Stimulated activated CD8-positive, alpha-beta memory T cell treated with anti-CD3 and anti-CD28 coated beads, Interleukin-7, amount 100 ng/mL, for 4 hours (primary cell): ENCODE measurements around the gene NLRP12.
"Not testable (repeated sequence)": the region's sequence is repeated elsewhere in the genome, so short reads cannot be mapped to it uniquely, and the experiment has no call there.

Experiments used
- DNase-seq, 2 donors: peaks; one replicate each; pipeline ENCODE4 v3.0.0-alpha.2; 2020; ENCODE audit warnings: low read depth in 2 of 2

NLRP12 gene

GRCh38 chr19:53832861-53833260, 8.7 kb upstream of the NLRP12 start:
- DNase-seq: not testable (repeated sequence)

DNA sequence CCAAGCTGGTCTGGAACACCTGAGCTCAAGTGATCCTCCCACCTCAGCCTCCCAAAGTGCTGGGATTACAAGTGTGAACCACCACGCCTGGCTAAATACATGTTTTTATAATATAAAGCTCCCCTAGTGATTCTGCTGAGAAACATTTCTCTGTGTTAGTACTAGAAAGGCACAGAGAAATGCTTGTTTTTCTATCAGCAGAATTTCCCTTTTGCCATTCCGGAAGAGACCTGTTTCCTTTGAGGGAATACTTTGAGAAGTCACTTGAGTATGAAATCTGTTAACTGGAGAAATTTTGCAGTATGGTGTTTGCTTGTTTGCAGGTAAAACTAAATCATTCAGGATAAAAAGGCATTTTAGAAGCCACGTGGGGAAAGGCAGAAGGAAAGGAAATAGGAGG, 4.4 kb upstream of the NLRP12 start:
- DNase-seq: no peak

- DNase-seq: no peak
Observed at GRCh38 chr19:53826876-53827275, 2.8 kb upstream of the NLRP12 start.

- DNase-seq: no peak
Observed at GRCh38 chr19:53823380-53824120, 564 bp downstream of the NLRP12 start.

- DNase-seq: no peak
Observed at GRCh38 chr19:53819861-53820260, 4.3 kb downstream of the NLRP12 start.

GRCh38 chr19:53818756-53819155, 5.4 kb downstream of the NLRP12 start:
- no peak for DNase-seq

GRCh38 chr19:53813996-53814395, 10.1 kb downstream of the NLRP12 start:
- no peak for DNase-seq

DNA sequence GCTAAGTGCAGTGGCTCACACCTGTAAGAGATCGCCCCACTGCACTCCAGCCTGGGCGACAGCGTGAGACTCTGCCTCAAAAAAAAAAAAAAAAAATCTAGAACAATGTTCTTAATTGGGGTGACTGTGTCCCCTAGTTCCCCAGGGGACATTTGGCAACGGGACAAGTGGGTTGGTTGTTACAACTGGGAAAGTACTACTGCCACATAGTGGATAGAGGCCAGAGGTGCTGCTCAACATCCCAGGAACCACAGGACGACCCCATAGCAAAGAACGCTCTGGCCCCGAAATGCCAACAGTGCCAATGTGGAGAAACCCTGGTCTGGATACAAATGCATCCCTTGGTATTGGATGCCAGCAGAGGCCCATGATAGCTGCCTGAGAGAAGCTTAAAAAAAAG, 11.8 kb downstream of the NLRP12 start:
- DNase-seq: no peak

GRCh38 chr19:53810891-53811290, 13.2 kb downstream of the NLRP12 start:
- no peak for DNase-seq

DNA sequence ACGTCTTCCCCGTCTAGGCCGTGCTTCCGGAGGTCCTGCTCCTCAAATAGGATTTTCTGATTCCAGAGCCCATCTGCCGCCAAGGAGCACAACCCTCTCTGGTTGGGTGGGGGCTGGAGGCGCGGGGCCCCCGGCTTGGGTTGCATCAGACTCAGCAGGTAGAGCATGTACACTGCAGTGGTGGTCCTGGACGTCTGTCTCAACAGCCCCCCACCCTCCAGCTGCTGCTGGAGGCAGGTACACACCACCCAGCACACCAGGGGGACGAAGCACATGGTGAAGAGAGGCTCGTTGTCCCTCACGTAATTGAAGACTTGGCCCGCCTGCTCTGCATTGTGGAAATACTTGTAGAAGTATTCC, 13.9 kb downstream of the NLRP12 start:
- DNase-seq: no peak

GRCh38 chr19:53809518-53810186, 14.5 kb downstream of the NLRP12 start:
- DNase-seq: no peak

- DNase-seq: no peak
Observed at GRCh38 chr19:53808710-53809125, 15.4 kb downstream of the NLRP12 start.

GRCh38 chr19:53801257-53801656, 22.9 kb downstream of the NLRP12 start:
- no peak for DNase-seq

DNA sequence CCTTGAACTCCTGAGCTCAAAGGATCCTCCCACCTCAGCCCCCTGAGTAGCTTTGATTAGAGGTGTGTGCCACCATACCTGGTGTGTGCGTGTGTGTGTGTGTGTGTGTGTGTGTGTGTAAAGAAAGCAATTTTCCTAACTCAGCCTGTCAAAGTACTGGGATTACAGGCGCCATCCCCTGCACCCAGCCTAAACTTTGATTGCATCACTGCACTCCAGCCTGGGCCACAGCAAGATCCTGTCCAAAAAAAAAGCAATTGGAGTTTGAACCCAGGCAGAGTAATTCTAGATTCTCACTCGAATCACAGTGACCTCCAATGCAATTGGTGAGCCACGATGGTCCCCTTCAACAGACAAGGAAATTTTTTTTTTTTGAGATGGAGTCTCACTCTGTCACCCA, 29.1 kb downstream of the NLRP12 start:
- DNase-seq: no peak

- peak; percentile 53 to 55 for DNase-seq
Observed at GRCh38 chr19:53792721-53793433, 31.2 kb downstream of the NLRP12 start.

- no peak for DNase-seq
Observed at GRCh38 chr19:53789708-53790678, 34.1 kb downstream of the NLRP12 start.

DNA sequence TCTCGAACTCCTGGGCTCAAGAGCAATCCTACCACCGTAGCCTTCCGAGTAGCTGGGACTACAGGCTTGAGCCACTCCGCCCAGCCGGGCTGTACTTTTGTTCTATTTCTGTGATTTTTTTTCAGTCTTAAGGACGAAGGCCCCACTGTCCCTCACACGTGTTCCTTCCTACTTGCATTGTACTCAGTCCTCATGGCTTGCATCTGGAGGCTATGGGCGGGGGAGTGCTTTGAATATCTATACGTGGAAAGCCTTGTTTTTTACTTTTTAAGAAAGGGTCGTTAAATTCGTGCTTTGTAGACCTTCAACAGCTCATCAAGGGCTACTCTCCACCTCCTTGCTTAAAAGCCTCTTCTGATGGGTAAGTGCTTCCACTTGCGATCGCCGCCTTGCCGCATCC, 36.8 kb downstream of the NLRP12 start:
- DNase-seq: no peak

DNA sequence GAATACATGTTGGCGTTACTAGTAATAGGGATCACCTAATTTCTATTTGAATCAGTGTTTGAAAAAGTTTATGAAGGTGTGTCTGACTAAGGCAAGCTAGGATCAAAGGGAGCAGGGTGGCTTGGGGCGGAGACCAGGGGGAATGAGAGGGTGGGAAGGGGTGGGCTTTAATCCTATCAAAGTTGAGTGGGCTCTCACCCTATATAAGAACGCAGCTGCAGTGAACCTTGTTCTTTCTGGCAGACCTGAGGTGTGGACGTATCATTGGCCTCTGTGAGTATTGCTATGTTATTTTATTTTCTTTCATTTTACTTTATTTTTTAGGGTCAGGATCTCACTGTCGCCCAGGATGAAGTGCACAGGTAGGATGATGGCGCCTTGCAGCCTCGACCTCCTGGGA, 37.4 kb downstream of the NLRP12 start:
- no peak for DNase-seq

- no peak for DNase-seq
Observed at GRCh38 chr19:53785196-53785889, 38.8 kb downstream of the NLRP12 start.

GRCh38 chr19:53782698-53783097, 41.4 kb downstream of the NLRP12 start:
- DNase-seq: no peak

DNA sequence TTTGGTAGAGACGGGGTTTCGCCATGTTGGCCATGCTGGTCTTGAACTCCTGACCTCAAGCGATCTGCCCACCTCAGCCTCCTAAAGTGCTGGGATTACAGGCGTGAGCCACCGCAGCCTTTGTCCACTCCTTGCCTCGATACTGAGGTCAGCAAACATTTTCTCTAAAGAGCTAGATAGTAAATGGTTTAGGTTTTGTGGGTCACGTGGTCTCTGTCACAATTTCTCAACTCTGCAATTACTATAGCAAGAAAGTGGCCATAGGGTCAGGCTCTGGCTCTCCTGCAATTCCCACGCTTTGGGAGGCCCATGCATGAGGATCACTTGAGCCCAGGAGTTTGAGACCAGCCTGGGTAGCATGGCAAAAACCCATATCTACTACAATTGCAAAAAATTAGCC, 42.8 kb downstream of the NLRP12 start:
- DNase-seq: not testable (repeated sequence)
